GM19328 (cell line): ENCODE data around the gene OSBPL5.

Experiments
- ATAC-seq: cut with Tn5 transposase; IDR thresholded peaks from one replicate; pipeline ENCODE4 v1.9.1; 2021; ENCODE audit warnings: mild to moderate bottlenecking, moderate library complexity; ENCODE audit not compliant: unreplicated experiment

Gene OSBPL5

DNA sequence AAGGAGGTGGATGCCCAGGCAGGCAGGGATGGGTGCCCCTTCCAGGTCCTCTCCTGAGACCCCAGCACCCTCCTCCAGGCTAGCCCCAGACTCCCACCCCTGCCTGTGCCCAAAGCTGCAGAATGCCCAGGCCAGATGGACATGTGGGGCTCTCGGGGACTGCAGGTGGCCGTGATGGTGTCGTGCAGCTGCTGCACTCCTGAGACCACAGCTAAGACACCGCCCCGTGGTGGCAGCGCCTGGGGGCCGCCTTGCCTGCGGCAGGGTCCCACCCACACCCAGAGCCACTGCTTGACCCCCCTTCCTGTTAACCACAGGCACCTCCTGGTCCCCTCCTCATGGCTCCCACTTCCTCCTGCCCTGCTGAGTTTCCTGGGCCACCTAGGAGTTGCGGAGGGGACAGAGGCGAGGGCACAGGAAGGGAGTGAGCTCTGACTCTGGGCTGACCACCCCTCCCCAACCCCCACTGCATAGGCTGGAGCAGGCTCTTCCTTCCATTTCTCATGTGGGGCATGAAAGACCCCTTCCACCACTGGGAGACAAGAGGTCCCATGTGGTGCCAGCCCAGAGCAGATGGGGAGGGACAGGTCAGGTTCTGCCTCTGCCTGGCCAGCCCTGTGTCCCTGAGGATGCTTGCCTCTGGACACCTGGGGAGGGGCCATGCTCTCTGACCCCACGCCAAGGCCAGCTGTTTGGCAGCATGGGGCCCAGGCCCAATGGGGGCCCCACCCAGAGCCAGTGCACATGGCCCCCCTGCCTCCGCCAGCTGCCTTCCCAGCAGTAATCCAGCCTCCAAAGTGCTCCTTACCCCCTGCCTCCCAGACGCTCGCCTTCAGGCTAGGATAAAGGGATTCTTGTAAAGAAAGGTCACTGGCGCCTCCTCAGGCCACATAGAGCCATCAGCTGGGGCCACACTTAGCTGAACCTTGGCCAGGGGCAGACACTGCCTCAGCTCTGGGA is 29.3 kb downstream of the OSBPL5 start:
- ATAC-seq: no peak

DNA sequence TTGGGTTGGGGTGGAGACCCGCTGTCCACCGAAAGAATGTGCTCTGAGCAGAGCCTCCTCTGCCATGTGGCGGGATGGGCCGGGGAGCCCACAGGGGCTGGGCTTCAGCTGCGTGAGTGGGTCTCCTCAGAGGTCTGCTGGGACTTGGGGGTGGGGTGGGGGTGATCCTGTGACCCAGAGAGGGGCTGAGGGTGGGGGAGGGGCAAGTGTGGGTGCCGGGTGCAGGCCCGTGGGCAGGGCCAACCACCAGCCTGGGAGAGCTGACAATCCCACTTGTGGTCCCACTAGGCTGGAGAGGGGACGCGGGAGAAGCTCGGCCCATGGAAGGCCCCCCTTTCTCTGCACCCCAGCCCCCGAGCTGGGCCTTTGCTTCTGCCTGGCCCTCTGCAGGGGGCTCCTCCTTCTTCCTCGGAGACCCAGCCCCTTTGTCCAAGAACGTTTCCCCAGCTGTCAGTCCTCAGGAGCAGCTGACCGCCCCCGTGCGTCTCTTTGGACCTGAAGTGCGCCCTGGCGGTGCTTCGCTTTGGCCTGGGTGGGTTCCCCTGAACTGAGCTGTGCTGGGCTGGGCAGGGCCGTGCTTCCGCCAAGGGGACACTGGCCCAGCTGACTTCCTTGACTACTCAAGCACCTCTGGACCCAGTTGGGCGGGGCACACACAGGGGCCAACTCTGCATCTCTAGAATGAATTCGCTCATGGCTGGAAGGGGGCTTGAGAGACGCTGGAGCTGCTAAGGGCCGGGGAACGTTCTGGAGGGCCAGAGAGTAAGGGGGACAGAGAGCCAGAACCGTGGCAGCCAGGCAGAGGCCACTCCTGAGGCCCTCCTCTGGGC is 30.2 kb downstream of the OSBPL5 start:
- ATAC-seq: no peak

DNA sequence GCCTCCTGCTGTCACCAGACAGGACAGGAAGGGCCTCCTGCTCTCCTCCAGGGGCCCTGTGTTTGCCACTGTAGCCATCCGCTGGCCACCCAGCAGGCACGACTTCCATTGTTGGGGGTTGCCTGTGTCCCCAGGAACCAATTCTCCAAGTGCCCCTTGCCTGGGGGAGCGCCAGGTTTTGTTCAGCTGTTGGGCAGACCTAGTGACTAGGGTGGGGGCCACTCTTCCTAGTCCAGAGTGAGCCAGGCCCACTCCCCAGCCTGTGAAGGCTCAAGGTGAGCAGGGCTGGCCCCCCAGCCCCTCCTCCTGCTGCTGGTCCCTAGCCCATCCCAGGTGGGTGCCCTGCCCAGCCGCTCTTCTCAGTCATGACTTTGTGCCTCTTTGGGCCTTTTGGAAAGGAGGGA is 30.9 kb downstream of the OSBPL5 start:
- ATAC-seq: no peak

DNA sequence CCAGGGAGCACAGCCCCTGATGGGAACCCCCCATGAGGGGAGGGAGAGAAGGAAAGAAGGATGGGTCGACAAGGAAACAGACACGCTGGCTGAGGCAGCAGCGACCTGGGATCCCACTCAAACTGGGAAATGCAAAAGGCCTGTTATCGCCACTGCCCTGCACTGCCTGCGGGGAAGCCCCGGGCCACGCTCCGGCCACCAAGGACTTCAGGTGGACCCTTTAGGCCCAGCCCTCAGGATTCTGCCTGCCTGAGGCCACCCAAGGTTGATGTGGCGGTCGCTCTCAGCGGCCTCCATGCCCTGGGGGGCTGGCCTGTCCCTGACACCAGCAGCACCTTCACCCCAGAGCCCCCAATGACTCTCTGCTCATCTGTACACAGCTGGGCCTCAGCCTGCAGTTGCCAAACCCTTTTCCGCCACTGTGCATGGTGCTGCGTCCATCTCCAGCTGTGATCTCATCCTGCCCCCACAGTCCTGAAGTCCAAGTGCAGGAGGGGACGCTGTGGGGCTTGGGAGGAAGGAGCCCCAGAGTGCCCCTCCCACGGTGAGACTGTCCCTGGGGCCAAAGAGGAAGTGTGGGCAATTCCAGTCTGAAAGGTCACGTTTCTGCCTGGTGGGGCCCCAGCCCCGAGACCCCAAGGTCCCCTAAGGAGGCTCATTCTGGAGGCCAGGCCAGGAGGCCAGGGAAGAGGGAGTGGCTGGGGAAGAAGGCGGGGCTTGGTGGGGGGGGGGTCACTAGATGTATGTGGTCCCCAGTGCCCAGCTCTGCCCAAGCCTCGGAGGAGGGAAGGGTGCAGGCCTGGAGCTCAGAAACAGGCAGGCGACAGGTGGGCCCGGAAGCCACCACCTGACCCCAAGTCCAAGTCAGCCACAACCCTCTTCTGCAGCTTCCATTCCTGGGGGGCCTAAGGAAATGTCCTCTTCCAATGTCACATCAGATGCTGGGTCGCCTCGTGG is 31.6 kb downstream of the OSBPL5 start:
- ATAC-seq: no peak

DNA sequence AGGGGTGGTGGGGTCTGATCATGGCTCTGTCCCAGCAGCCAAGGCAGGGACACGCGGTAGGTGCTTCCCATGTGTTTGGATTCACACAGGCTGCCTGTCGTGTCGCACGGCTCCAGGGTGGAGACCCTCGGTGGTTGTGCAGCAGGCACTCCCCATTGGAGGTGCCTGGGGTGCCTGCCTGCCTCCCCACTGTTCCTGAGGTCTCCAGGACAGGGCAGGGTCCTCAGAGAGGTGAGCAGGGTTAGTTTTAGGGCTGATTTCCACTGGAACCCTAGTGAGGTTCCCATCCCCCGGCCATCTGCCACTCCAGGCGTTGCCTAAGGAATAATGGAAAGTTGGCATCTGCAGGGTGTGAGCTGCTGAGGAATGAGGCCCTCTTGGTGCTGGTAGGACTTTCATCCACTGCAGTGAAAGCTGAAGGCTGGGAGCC is 32.3 kb downstream of the OSBPL5 start:
- no peak for ATAC-seq

DNA sequence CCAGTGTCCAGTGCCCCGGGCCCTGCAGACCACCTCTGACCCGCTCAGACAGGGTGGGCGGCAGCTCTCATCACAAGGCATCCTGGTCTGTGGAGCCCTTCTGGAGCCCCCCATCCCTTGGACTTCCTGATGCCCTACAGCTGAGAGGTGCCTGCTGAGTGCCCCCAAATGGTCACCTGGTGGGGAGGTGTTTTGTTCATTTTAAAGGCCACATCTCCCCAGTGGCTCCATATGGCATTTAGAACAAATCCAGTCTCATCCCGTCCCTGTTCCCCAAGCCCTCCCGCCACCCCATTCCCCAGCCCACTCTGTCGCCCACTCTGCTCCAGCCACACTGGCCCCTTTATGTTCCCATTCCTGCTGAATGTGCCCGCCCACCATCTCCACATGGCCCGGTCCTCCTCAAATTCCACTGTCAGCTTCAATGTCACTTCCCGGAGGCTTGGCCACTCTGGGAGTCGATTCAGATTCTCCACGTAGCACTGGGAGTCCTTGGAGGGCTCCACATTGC is 32.8 kb downstream of the OSBPL5 start:
- no peak for ATAC-seq

DNA sequence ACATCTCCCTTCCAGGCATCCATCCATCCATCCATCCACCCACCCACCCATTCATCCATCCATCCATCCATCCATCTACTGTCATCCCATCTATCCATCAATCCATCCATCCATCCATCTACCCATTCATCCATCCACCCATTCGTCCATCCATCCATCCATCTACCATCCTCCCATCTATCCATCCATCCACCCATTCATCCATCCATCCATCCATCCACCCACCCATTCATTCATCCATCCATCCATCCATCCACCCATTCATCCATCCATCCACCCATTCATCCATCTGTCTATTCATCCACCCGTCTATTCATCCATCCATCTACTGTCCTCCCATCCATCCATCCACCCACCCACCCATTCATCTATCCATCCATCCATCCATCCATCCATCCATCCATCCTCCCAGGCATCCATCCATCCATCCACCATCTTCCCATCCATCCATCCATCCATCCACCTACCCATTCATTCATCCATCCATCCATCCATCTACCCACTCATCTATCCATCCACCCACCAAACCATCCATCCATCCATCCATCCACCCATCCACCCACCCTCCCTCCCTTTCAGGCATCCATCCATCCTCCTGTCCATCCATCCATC is 33.7 kb downstream of the OSBPL5 start:
- no peak for ATAC-seq

DNA sequence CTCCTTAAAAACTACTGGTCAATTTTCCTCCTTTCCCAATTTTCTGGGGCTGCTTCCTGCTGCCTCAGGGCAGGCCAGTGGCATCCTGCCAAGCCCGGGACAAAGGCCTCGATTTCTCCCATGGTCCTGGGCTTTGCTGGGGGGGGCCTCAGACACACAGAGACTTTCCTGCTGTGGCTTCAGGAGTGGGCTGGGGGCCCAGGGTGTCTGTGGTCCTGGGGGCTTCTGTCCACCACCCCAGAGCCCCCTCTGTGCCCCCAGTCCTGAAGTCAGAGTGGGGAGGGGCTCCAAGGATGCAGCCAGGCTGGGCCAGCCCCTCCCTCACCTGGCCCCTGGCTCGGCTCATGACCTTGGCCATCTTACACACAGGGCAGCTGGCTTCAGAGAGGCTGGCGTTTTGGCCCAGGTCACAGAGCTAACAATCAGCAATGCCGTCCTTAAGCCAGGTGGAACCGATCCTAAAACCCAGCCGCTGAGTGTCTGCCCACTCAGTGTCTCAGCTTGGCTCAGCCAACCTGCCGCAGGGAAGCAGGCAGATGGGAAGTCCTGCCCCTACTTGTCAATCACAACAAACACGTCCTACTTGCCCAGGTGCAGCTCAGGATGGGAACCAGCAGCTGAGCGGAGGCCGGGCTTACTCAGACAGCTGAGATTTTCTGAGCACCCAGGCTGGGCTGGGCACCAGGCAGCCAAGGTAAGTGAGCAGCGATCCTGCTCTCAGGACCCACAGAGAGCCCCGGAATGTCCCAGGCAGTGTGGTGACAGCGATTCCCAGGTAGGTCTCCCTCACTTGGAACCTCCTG is 34.6 kb downstream of the OSBPL5 start:
- no peak for ATAC-seq

DNA sequence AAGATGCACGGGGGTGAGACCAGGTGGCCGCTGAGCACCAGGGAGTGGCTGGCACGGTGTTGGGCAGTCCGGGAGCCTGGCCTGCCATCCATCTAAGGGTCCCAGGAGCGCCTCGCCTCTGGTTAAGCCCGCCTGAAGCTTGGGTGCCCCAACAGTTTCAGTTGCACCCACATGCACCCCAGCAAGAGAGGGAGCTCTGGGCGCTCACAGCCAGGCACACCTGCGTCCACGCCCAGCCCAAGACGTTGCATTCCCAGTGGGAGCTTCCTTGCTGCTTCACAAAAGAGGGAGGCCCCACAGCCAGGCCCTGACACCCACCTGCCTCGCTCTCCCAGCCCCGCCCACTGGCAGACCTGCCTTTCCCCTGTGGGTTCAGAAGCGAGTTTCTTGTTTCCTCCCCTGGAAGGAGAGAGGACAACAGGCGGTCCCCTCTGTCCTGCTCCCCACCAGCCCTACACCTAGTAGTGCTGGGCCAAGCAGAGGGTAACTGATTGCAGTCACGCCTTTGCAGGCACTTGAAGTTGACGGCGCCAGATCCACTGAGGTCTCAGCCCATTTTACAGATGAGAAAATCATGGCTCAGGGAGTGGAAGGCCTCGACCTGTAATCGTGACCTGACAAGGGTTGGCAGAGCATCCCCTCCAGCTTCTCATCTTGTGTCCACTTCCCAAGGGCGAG is 35.4 kb downstream of the OSBPL5 start:
- no peak for ATAC-seq

DNA sequence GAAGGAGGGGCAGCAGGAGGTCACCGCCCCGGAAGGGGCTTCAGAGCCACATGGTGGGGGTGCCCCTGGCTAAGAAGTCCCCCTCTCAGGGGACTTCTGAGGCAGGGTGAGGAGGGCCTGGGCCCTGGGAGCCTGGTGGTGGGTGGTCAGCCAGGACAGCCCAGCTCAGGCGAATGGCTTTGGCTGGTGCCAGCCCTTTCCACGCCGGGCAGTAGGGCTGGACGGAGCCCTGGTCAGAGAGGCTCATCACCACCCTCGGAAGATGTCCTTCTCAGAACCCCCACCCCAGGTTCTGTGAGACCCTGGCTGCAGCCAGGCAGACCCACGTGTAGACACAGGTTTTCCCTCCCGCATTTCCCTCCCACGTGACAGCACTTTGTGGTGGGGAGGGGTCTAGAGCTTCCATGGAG is 35.9 kb downstream of the OSBPL5 start:
- no peak for ATAC-seq

DNA sequence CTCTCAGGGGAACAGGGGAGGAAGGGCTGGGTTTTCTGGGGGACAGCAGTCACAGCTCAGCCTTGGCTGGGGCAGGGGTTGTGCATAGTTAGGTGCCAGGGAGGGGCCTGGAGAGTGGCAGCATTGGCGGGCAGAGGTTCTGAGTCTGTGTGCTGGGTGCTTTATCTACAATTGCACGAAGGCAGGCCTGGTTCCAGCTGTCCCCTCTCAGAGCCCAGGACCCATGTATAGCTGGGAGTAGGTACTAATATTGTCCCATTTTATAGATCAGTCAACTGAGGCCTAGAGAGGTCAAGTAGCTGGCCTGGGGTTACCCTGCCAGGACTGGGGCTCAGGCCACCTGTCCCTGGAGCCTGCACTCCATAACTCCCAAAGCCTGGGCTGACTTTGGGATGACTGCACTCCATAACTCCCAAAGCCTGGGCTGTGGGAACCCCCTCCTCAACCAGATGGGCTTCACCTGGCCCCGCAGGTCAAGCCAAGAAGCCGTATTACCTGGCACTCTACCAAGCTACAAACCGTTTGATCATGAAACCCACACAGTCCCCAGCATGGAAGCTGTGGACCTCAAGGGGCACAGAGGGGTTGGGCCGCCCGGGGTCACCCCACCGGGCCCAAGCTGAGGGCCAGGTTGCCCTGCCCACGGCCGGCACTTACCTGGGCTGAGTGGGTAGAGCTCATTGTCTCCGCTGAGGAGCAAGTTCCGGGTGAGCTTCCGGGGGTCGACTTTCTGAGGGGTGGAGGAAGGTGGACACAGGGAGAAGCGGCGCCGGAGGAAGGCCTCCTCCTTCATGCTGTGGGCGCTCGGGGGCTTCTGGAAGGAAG is 36.5 kb downstream of the OSBPL5 start:
- ATAC-seq: no peak

DNA sequence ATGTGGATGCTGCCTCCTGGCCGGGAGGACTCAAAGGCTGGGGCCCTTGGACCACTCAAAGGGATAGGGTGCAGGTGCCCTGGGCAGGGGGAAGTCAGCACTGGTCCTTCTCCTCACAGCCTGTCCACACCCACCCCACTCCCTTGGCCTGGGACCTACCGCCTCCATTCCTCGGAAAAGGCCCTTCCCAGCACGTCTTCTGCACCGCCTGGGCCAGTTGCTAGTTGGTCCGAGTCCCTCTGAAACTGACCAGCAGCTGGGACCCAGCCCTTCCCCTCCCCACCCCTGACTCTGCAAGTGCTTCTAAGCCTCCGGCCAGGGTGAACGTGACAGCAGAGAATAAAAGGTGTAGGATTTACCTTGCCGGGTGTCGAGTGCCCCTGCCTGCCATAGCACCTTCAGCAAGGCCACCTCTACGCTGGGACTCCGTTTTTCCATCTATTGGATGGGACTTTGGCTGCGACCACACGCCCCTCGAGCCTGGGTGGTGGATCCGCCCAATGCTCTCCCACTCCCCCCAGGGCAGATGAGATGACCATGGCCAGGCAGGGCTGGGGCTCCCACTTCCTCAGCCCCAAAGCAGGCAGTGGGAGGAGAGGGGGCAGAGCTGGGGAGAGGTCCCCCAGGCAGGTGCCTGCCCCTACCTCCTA is 37.3 kb downstream of the OSBPL5 start:
- ATAC-seq: no peak

DNA sequence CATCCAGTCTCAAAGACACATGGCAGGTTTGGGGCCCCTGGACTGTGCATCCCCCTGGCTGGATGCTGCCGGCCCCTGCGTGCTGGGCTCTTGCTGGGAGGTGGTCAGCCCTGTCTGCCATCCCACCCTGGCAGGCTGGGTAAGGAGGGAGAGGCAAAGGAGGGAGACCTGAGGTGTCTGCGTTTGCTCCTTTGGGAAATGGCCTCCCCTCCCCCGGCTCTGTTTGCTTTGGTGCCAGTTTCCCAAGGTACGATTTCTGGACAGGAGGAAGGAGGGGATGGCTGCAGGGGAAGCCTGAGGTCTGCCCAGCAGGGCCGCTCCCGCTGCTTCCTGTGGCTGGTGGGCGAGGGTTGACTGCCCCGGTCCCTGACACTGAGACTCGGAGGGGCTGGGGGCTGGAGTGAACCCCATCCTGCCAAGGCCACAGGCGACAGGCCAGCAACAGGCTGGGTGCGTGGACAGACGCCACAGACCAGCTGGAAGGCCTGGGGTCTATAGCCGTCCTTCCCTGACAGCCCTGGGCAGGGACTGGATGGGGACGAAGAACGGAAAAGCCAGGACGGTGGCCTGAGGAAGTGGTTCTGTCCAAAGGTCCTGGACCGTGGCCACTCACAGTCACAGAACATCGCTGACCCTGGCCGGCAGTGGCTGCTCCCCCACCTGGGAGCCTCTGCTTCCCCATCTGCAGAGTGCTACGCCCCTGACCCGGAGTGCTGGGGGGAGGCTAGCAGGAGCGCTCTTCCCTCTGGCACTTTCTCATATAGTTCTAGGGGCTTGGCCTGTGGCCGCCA is 38.0 kb downstream of the OSBPL5 start:
- ATAC-seq: no peak

DNA sequence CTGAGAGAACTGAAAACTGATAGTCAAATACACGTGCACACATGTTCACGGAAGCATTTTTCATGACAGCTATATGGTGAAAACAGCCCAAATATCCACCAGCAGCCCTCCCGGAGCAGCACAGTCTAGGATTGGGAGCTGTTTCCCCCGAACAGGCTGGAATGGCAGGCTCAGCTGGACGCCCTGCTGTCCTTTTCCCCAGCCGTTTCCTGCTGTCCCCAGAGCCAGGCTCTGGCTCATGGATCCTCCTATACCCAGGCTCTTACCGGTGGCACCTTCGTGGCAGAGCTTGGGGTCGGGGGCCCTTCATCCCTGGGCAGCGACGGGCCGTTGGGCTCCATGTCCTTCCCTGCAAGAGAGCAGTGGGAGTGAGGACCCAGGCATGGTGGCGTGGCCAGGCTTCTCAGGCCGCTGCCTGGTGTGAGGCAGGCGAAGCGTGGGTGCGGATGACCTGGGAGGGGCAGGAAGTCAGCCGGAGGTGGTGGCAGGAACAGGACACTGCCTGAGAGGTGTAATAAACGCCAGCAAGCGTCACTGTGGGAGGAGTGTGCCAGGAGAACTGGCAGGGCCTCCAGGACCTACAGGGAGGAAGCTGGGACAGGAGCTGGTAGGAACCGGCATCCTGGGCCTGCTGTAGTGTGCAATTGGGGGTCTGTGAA is 38.8 kb downstream of the OSBPL5 start:
- no peak for ATAC-seq

DNA sequence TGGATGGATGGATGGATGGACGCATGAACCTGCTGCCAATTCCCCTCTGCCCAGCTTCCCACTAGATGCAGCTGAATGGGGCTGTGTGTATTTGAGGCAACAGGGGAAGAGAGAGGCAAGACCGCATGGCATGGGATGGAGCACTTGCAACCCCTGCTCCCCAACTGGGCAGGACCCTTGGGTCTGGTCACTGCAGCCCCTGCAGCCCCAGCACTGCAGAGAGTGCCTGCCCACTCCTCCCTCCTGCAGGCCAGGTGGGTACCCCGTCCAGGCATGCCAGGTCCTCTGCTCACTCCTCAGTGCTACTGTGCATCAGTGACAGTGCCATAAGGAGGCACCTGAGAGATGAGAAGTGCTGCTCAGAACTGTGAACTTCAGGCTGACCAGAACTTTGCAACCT is 40.3 kb downstream of the OSBPL5 start:
- ATAC-seq: no peak
